Stimulated activated CD8-positive, alpha-beta memory T cell treated with anti-CD3 and anti-CD28 coated beads, Interleukin-4, amount 100 ng/mL, for 4 hours (primary cell): Measurements from ENCODE around the gene CCT2.

Experiments
- DNase-seq, 2 donors: peaks; one replicate each; pipeline ENCODE4 v3.0.0-alpha.2; 2020; ENCODE audit warnings: low read depth in 2 of 2, low spot score in 1 of 2

Gene CCT2

GRCh38 chr12:69585189-69586062, at the start of gene CCT2:
CCT2 (plus strand) TSS chr12:69585459; CDS start chr12:69585522, 63 bp downstream.
- DNase-seq = peak; percentile 92 to 96

GRCh38 chr12:69540987-69541386, 44.3 kb upstream of the CCT2 start:
- DNase-seq = no peak

- no peak for DNase-seq
These were observed 41.2 kb upstream of the CCT2 start for GRCh38 chr12:69544087-69544486.

- DNase-seq = no peak
These were observed 40.2 kb upstream of the CCT2 start for GRCh38 chr12:69545081-69545480.

GRCh38 chr12:69546693-69547438, 38.4 kb upstream of the CCT2 start:
- no peak for DNase-seq

GRCh38 chr12:69548687-69549086, 36.6 kb upstream of the CCT2 start:
- no peak for DNase-seq

GRCh38 chr12:69550569-69551350, 34.5 kb upstream of the CCT2 start:
- no peak for DNase-seq

GRCh38 chr12:69553628-69554248, 31.5 kb upstream of the CCT2 start:
- DNase-seq = no peak

GRCh38 chr12:69555461-69555860, 29.8 kb upstream of the CCT2 start:
- DNase-seq = no peak

- no peak for DNase-seq
These were observed 28.9 kb upstream of the CCT2 start for GRCh38 chr12:69556383-69556782.

- DNase-seq = no peak
These were observed 22.0 kb upstream of the CCT2 start for GRCh38 chr12:69563166-69563762.

- DNase-seq = no peak
These were observed 18.7 kb upstream of the CCT2 start for GRCh38 chr12:69566603-69567002.

GRCh38 chr12:69569236-69569635, 16.0 kb upstream of the CCT2 start:
- DNase-seq = no peak

GRCh38 chr12:69570000-69570516, 15.2 kb upstream of the CCT2 start:
- DNase-seq = no peak

GRCh38 chr12:69570545-69571399, 14.5 kb upstream of the CCT2 start:
- peak; percentile 18 to 36 for DNase-seq

- DNase-seq = no peak
These were observed 9.9 kb upstream of the CCT2 start for GRCh38 chr12:69575346-69575745.

- no peak for DNase-seq
These were observed 7.0 kb upstream of the CCT2 start for GRCh38 chr12:69578283-69578682.

GRCh38 chr12:69579029-69579428, 6.2 kb upstream of the CCT2 start:
- no peak for DNase-seq

GRCh38 chr12:69580074-69580473, 5.2 kb upstream of the CCT2 start:
- DNase-seq = no peak

- no peak for DNase-seq
These were observed 2.1 kb upstream of the CCT2 start for GRCh38 chr12:69583203-69583602.
